GM19023 (cell line): ENCODE results near the gene GUCY2C.

Experiments used
- ATAC-seq: cut with Tn5 transposase; IDR thresholded peaks from one replicate; pipeline ENCODE4 v1.9.1; 2021; ENCODE audit warnings: mild to moderate bottlenecking, moderate library complexity; ENCODE audit not compliant: unreplicated experiment

GUCY2C gene

GRCh38 chr12:14629832-14630710 is 66.3 kb downstream of the GUCY2C start:
- ATAC-seq: peak; percentile 96

DNA sequence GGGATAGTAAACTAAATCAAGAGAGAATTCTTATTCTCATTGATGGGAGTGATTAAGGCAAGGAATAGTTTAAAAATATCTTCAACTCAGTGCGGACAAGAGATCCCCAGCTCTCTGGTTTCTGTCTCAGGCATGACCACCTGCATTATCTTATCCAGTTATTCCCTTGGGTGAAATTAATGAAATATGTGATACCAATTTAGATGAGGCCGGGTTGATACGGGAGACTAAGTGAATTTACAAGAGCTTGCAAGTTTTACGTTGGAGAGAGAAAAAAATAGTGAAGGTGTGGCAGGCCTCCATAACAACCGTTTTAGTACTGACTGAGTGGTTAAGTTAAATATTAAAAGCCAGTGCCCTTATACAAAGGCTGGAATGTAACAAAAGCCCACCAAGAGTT is 67.6 kb downstream of the GUCY2C start:
- no peak for ATAC-seq

DNA sequence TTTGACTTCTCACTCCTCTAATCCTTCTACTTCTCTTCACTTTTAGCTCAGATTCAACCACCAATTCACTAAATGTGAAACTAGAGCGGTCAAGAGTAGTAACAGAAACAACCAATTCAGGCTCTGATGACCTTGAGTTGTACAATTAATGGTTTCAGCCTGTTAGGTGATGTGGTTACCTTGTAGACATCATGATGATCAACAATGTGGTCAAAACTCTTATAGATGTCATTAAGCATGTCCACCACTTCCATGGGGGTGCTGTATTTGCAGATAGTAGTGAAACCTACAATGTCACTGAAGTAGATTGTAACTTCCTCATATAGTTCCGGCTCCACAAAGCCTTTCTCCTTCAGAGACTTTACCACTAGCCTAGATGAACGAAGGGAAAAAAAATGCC is 74.6 kb downstream of the GUCY2C start:
- peak; percentile 67 for ATAC-seq

GRCh38 chr12:14619741-14620501 is 76.5 kb downstream of the GUCY2C start:
- peak; percentile 62 for ATAC-seq

GRCh38 chr12:14618983-14619382 is 77.4 kb downstream of the GUCY2C start:
- ATAC-seq: no peak

DNA sequence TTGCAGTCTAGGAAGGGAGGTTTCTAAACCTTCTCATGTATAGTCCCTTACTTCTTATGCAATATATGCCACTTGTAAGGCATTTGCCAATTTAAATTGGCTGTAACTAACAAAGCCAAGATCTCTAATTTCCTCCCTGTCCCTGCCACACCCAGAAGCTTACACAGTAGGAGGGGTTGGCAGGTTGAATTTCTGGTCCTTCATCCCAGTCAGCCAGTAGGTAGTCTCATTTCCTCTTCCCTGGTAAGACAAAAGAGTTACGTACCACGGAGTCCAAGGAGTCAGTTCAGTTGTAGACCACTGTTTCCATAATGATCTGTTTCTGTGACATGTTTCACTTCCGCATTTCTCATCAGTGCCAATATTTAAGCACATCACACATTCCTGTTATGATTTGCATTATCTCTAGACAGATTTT is 81.7 kb downstream of the GUCY2C start:
- ATAC-seq: peak; percentile 33

DNA sequence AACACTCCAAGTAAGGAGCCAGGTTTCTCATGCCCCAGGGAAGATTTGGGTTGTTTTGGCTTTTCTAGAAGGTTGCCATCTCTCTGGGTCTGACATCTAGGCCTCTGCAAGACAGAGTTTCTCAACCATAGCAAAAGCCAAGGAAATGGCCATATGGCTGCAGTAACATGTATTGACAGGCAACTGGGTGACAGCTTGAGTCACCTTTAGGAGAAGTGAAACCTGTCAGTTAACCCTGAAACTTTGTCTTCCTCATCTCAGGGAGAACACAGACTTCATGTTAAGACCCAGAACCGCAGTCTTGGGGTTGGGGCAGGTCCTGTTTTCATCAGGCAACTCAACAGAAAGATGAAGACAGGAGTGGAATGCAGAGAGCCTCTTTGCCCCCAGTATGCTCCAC is 82.7 kb downstream of the GUCY2C start:
- peak; percentile 99 for ATAC-seq

GRCh38 chr12:14612898-14613445 is 83.4 kb downstream of the GUCY2C start:
- ATAC-seq: no peak

GRCh38 chr12:14612250-14612649 is 84.1 kb downstream of the GUCY2C start:
- no peak for ATAC-seq

DNA sequence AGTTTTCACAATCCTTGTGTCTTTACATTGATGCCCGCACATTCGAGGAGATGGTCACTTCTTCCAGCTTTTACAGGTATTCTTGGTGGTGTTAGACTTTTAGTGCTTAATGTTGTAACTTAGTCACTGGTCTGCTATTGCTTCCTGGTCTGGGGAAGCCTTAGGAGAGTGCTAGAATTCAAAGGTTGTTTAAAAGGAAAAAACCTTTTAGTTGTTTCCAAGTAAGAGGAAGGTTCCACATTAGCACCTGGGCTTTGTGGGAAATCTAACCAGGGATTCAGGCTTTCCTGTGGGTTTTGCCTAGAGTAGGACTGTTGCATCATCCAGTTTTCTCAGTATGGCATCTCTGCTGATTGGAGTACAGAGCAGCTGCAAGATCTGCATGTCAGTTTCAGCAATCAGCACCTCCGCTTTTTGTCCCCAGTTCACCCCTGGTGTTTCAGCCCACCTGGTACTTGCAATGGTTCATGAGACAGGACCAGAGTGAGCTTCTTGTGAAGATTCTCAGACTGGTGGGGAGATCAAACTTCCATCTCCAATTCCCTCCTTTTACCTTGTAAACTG is 84.7 kb downstream of the GUCY2C start:
- ATAC-seq: no peak

- ATAC-seq: no peak
These were observed 88.8 kb downstream of the GUCY2C start for GRCh38 chr12:14607568-14607967.

DNA sequence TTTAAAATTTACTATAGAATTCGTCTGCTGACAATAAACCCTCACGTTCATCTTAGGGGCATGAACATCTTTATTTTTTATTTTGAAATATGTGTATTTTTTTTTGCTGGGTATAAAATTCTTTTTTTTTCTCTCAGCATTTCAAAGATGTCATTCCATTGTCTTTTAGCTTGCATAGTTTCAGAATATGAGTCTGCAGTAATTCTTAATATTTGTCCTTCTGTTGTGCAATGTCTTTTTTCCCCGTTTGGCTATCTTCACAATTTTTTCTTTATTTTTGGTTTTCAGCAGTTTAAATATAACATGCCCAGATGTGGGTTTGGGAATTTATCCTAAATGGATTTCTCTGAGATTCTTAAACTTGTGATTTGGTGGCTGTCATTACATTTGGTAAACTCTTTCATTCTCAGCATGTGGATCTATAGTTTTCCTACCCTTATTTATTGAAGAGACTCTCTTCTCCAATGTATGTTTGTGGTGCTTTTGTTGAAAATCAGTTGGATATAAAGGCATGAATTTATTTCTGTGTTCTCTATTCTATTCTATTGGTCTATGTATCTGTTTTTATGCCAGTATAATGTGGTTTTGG is 90.9 kb downstream of the GUCY2C start:
- no peak for ATAC-seq

DNA sequence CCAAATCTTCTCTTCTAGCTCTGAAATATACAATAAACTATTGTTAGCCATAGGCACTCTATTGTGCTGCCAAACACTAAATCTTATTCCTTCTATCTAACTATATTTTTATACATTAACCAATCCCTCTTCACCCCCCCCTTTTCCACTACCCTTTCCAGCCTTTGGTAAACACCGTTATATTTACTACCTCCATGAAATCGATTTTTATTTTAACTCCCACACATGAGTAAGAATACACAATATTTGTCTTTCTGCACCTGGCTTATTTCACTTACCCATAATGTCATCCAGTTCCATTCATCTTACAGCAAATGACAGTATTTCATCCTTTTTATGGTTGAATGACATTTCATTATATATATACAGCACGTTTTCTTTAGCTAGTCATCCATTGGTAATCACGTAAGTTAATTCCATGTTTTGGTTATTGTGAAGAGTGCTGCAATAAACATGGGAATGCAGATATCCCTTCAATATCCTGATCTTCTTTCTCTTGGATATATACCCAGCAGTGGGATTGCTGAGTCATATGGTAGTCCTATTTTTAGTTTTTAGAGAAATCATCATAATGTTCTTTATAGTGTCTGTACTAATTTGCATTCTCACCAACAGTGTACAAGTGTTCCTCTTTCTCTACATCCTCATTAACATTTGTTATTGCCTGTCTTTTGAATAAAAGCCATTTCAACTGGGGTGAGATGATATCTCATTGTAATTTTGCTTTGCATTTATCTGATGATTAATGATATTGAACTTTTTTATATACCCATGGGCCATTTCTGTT is 94.5 kb downstream of the GUCY2C start:
- ATAC-seq: no peak

- no peak for ATAC-seq
These were observed 98.9 kb downstream of the GUCY2C start for GRCh38 chr12:14597480-14597879.

DNA sequence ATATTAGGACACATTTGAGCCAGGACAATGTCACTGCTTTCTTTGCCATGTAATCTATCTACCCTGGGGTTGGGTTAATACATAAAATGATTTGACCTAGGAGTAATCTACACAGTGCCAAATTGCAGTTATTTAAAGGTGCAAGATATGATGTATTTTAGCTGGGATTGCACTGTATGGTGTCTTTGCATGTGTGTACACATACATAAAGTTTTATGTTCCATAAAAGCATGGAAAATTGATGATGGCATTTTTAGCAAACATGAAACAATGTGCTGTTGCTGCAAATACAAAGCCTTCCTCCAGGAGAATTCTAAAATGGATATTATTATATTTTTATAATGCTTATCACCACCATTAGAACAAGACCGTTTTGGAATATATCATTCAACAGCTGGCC is 104.7 kb downstream of the GUCY2C start:
- no peak for ATAC-seq

DNA sequence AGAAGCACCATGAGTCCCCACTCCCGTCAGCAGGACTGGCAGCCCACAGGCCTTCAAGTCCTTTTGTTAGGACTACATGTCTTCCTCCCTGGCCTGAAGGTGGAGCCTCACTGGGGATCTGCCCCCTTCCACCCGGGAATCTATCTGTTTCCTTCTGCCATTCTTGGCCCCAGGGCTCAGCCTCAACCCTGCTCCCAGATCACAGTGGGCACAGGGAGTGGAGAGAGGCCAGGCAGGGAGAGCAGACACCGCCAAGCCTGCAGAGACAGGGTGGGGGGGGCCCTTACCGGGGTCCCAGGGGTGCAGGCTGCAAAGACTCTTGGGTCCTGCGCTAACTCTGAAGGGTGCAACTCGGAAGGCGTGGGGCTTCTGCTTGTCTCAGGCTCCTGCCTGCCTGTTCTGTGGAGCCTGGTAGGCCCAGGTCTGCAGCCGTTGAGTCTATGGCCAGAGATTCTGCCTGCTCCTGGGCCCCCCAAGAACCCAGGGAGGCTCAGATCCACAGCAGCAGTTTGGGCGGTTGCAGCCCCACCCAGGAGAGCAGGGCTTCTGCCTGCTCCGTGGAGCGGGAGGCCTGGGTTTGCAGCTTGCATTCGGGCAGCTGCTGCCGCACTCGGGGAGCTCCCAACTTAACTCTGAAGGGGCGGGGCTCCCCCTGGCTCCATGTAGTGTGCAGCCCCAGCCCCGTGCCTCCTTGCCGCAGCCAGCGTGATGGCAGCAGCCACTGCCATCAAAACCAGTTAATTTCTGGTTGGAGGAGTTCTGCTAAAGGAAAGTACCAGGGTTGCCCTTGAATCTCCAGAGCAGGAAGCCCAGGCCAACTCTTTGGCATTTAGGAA is 107.0 kb downstream of the GUCY2C start:
- ATAC-seq: no peak

DNA sequence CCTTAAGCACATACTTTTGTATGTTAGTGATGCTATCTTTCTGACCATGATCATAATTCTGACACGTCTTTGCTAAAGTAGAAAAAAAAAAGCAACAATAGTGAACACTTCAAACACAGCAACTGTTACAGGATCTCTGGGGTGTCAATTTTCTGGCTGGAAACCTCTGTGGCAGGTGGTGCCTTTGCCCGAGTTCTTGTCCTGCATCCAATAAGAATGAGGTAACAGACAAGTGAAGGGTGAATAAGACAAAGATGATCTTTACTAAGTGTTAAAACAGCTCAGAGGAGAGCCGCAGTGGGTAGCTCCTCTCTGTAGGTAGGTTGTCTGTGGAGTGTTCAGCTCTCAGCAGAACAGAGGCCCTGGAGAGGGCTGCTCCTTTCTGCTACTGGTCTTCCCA is 107.8 kb downstream of the GUCY2C start:
- ATAC-seq: no peak

DNA sequence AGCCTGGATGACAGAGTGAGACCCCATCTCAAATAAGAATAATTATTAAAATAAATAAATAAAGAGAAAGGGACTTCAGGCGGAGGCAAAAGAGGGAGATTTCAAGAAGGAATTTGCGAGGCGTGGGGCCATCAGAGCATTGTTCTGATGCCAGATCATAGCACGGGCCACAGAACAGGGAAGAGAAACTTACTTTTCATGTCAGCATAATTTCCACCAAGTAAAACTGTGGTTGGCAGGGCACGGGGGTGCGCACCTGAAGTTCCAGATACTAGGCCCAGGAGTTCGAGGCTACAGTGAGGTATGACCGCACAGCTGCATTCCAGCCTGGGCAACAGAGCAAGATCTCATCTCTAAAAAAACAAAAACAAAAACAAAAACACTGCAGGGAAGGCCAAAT is 117.8 kb downstream of the GUCY2C start:
- ATAC-seq: no peak

- ATAC-seq: peak; percentile 74
These were observed 119.1 kb downstream of the GUCY2C start for GRCh38 chr12:14577344-14577743.
